Fibroblast of the aortic adventitia (primary cell): Measurements from ENCODE around the gene ENTPD3. TPM values are rescaled to one million over a fixed set of nuclear protein-coding genes. Genes with fewer than 3 reads are reported as not detected.
"Not testable (repeated sequence)": the region's sequence is repeated elsewhere in the genome, so short reads cannot be mapped to it uniquely, and the experiment has no call there.

Experiments used
- DNase-seq: peaks from one replicate; pipeline ENCODE4 v3.0.0-alpha.2; 2010; ENCODE audit warnings: low read depth
- H3K4me3 ChIP-seq: 2 replicates; pipeline ENCODE4 v1.5.1; 2011; ENCODE audit warnings: low read depth, mild to moderate bottlenecking, control low read depth, low read length, moderate library complexity
- total RNA-seq: library from RNA; depleted of rRNA; stranded (reverse); fragments of >200 nt; gene quantifications from 2 replicates; pipeline ENCODE4 v1.2.3, GENCODE V29; 2012; ENCODE audit warnings: low replicate concordance
- TF ChIP-seq, protein P1 (sequence below): IDR thresholded peaks from 2 replicates; pipeline ENCODE4 v1.5.1; 2011; ENCODE audit warnings: mild to moderate bottlenecking, low read length, control low read depth, inconsistent platforms; ENCODE audit not compliant: insufficient read depth

The ENTPD3 gene
- total RNA-seq, 1 donor = 0.36 TPM

DNA sequence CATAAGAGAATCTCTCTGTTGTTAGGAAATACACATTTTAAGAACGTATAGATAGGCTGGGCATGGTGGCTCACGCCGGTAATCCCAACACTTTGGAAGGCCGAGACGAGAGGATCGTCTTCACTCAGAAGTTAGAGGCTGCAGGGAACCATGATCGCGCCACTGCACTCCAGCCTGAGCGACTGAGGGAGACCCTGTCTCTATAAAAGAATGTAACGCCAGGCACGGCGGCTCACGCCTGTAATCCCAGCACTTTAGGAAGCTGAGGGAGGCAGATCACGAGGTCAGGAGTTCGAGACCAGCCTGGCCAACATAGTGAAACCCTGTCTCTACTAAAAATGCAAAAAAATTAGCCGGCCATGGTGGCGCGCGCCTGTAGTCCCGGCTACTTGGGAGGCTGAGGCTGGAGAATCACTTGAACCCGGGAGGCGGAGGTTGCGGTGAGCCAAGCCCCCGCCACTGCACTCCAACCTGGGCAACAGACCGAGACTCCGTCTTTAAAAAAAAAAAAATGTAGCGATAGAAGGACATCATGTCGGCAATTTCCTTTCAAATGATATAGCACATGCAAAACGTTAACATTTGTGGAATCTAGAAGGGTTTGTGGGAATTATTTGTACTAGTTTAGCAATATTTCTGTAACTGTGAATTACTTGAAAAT lies 69.4 kb downstream of the ENTPD3 start:
- H3K4me3 ChIP-seq = peak overlapping the region; percentile 85
- no peak for DNase-seq
- TF ChIP-seq, protein P1, sequence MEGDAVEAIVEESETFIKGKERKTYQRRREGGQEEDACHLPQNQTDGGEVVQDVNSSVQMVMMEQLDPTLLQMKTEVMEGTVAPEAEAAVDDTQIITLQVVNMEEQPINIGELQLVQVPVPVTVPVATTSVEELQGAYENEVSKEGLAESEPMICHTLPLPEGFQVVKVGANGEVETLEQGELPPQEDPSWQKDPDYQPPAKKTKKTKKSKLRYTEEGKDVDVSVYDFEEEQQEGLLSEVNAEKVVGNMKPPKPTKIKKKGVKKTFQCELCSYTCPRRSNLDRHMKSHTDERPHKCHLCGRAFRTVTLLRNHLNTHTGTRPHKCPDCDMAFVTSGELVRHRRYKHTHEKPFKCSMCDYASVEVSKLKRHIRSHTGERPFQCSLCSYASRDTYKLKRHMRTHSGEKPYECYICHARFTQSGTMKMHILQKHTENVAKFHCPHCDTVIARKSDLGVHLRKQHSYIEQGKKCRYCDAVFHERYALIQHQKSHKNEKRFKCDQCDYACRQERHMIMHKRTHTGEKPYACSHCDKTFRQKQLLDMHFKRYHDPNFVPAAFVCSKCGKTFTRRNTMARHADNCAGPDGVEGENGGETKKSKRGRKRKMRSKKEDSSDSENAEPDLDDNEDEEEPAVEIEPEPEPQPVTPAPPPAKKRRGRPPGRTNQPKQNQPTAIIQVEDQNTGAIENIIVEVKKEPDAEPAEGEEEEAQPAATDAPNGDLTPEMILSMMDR = no peak

DNA sequence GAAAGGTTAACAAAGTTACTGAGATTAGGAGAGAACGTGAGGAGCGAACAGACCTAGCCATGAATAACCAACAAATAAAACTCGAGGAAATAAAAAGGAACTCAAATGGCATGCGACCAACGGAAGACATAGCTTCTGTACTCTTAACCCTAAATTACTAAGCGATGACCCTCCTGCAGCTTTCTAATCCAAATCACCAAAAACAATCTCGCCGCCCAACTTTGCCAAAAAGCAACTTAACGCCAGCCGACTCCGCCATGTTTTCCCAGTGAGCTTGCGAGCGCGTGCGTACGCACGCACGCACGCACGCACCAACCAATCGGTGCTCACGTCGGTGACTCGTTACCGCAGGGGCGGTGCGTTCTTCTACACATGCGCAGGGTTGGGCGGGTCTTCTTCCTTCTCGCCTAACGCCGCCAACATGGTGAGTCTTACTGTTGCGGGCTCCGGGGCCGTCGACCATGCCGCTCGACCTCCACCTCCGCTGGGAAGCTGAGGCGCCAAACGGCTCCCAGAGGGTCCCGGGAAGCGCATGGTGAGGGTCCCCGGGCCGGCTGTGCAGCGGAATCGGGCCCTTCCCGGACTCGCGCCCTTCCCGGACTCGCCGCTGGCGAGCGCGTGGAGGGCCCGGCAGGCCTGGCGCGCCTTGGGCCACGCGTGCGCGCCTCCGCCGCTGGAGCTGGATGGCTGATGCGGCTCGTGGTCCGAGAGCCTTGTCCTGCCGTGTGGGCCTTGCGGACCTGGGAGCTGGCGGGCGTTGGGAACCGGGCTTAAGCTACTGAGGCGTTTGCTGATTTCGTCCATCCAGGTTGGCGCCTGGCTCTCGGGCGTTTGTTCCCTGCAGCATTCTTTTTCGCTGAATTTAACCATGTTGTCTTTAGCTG lies 70.2 kb downstream of the ENTPD3 start, which contains the start of gene RPL14:
Gene RPL14 (plus strand): TSS at position 400 of the 884 bp plus-strand sequence. CDS start 133 bp downstream, at position 533.
- H3K4me3 ChIP-seq = peak within 1 kb of the TSS; percentile 97
- TF ChIP-seq, protein P1 = no peak
- DNase-seq = peak; percentile 95

DNA sequence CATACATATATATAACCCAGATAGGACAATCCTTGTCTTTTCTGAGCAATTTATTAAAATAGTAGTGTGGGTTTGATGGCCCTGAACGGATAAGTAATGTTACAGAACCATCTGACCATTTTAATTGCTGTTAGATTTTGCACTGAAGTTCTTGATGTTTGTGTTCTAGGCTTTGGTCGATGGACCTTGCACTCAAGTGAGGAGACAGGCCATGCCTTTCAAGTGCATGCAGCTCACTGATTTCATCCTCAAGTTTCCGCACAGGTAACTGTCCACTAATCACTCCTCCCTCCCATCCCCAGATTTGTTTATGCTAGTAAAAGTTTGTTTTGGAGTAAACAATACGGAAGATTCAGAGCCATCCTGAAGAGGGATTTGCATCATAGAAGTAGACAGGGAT lies 71.5 kb downstream of the ENTPD3 start:
- DNase-seq = no peak
- H3K4me3 ChIP-seq = peak overlapping the region; percentile 97
- TF ChIP-seq, protein P1 = no peak

DNA sequence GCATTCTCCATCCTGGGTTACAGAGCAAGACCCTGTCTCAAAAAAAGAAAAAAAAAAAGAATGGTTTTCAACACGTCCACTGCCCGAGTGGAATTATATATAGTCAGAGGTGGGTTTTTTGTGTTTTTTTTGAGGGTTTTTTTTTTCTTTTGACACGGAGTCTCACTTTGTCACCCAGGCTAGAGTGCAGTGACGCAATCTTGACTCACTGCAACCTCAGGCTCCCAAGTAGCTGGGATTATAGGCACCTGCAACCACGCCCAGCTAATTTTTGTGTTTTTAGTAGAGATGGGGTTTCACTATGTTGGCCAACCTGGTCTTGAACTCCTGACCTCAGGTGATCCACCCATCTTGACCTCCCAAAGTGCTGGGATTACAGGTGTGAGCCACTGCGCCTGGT lies 73.5 kb downstream of the ENTPD3 start:
- H3K4me3 ChIP-seq, DNase-seq: not testable (repeated sequence)

DNA sequence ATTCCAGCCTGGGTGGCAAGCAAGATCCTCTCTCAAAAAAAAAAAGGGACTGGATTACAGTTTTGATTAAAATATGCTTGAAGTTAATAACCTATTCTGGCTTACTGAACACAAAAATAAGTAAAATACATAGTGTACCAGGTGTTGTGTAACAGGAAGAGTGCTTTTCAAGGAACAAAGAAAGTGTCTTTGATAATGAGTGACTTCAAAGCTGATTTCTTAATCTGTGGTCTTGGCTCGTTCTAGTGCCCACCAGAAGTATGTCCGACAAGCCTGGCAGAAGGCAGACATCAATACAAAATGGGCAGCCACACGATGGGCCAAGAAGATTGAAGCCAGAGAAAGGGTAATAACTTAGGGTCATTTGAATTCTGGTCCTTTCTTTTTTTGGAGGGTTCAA lies 74.2 kb downstream of the ENTPD3 start:
- TF ChIP-seq, protein P1 = no peak
- H3K4me3 ChIP-seq = no peak overlapping the region
- no peak for DNase-seq

DNA sequence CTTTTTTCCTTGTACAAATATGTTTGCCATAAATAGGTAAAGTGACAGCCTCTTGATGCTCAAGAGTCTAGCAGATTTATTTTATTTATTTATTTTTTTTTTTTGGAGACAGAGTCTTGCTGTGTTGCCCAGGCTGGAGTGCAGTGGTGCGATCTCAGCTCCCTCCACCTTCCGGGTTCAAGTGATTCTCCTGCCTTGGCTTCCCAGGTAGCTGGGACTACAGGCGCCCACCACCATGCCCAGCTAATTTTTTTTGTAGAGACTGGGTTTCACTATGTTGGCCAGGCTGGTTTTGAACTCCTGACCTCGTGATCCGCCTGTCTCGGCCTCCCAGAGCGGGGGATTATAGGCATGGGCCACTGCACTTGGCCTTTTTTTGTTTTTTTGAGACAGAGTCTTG lies 75.9 kb downstream of the ENTPD3 start:
- not testable (repeated sequence) for DNase-seq, H3K4me3 ChIP-seq

DNA sequence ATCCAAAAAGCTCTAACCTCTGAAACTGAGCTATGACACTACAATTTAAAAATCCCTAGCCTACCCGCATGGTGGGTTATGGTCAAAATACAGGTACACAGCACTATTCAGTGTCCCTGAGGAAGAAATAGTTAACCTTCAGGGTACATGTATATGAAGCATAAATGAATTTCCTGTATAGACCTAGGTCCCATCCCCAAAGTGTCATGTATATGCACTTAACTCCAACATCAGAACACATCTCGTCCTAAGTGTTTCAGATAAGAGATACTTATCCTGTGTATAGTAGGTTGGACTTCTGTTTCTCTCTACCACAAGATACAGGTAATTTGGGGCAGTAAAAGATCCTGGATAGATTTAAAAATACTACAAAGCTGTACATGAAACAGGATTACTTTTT lies 76.6 kb downstream of the ENTPD3 start:
- no peak for DNase-seq
- no peak overlapping the region for H3K4me3 ChIP-seq
- TF ChIP-seq, protein P1 = no peak
